Brain pericyte (primary cell): ENCODE results near the gene WNT5B.
A peak's percentile ranks its signal among the peaks of the same experiment; 100 is the strongest.

ENCODE experiments used
- DNase-seq: peaks from one replicate; pipeline ENCODE4 v3.0.0-alpha.2; 2012; ENCODE audit warnings: low read depth, low spot score

WNT5B gene

GRCh38 chr12:1630133-1630826, 1.2 kb downstream of the WNT5B start:
- DNase-seq, result no peak

GRCh38 chr12:1630827-1631591, 2.0 kb downstream of the WNT5B start:
- peak; percentile 67 for DNase-seq

GRCh38 chr12:1632702-1633101, 3.7 kb downstream of the WNT5B start:
- no peak for DNase-seq

- DNase-seq, result no peak
These were observed 4.4 kb downstream of the WNT5B start for GRCh38 chr12:1633459-1633858.

- DNase-seq, result no peak
These were observed 5.1 kb downstream of the WNT5B start for GRCh38 chr12:1634149-1634548.

GRCh38 chr12:1634590-1635191, 5.7 kb downstream of the WNT5B start:
- no peak for DNase-seq

- no peak for DNase-seq
These were observed 6.5 kb downstream of the WNT5B start for GRCh38 chr12:1635301-1636095.

GRCh38 chr12:1638203-1638602, 9.2 kb downstream of the WNT5B start:
- no peak for DNase-seq

- DNase-seq, result no peak
These were observed 10.5 kb downstream of the WNT5B start for GRCh38 chr12:1639538-1639937.

GRCh38 chr12:1640328-1641234, 11.6 kb downstream of the WNT5B start:
- DNase-seq, result no peak

GRCh38 chr12:1642513-1642912, 13.5 kb downstream of the WNT5B start:
- no peak for DNase-seq

- no peak for DNase-seq
These were observed 14.0 kb downstream of the WNT5B start for GRCh38 chr12:1643043-1643442.

GRCh38 chr12:1643905-1644533, 15.0 kb downstream of the WNT5B start:
- DNase-seq, result no peak

- DNase-seq, result peak; percentile 45
These were observed 15.8 kb downstream of the WNT5B start for GRCh38 chr12:1644534-1645438.

GRCh38 chr12:1645819-1646218, 16.8 kb downstream of the WNT5B start:
- DNase-seq, result no peak

- DNase-seq, result no peak
These were observed 17.7 kb downstream of the WNT5B start for GRCh38 chr12:1646569-1647284.

GRCh38 chr12:1647285-1647669, 18.2 kb downstream of the WNT5B start:
- no peak for DNase-seq

GRCh38 chr12:1650260-1650977, 21.4 kb downstream of the WNT5B start:
- no peak for DNase-seq
